ENCODE results near the gene C1QL3. TPM values are rescaled to one million over a fixed set of nuclear protein-coding genes. Genes with fewer than 3 reads are reported as not detected.

The C1QL3 gene
- total and polyA plus RNA-seq, 2 of the 4 experiments (the other 2 are of a cell fraction), result not detected

DNA sequence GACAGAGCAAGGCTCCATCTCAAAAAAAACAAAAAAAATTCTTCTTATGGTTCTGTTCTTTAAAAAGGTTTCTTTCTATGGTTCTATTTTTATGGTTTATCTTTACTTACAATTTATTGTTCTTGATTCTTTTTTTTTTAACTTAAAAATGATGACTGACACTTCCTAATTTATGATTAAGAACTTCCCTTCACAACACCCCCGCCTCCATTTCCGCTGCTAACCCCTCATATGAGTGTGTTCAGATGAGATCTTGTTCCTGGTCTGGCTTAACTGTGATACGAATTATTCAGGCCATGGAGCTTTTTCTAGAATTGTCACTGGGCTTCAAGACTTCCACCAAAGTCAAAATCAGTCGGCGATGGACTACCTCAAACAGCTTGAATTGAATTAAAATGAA lies 50.9 kb downstream of the C1QL3 start:
- Histone ChIP-seq H3K4ac (ENCODE audit: low read depth, low read length) (no peak overlapping the region), H3K9me3 (ENCODE audit: control insufficient read depth, insufficient read depth, low read length) (no peaks in the 10 kb centered on the region), H3K9ac (ENCODE audit: low read depth, low read length) (no peak overlapping the region), H3K4me3 (ENCODE audit: insufficient read depth, low read depth, low read length) (no peak overlapping the region), H3K4me1 (ENCODE audit: control insufficient read depth, insufficient read depth, low read length) (no peaks in the 10 kb centered on the region), H4K5ac (ENCODE audit: low read depth, low read length) (no peak overlapping the region), H3K14ac (replicated peaks; ENCODE audit: low read depth, low read length) (no peak overlapping the region), H2AK9ac (replicated peaks; ENCODE audit: low read depth, low read length, poor library complexity) (no peak overlapping the region), H3K23ac (ENCODE audit: low read depth, low read length) (no peak overlapping the region), H3K79me1 (ENCODE audit: low read depth in 1 of 2, low read length in 2 of 2) (no peaks in the 10 kb centered on the region), H4K20me1 (ENCODE audit: insufficient read depth, low read length) (no peaks in the 10 kb centered on the region), H2BK20ac (ENCODE audit: low read depth, low read length) (no peak overlapping the region), H2AK5ac (ENCODE audit: low read depth, low read length) (no peak overlapping the region), H2BK15ac (ENCODE audit: low read depth, low read length) (no peak overlapping the region), H4K8ac (ENCODE audit: low read depth in 2 of 2, low read length in 2 of 2) (no peak overlapping the region), H3K36me3 (ENCODE audit: control insufficient read depth, insufficient read depth, low read length) (no peaks in the 10 kb centered on the region), H3K18ac (ENCODE audit: low read depth, low read length) (no peak overlapping the region), H2BK120ac (ENCODE audit: low read depth, low read length) (no peak overlapping the region), H3K9me1 (ENCODE audit: insufficient read depth, low read length) (no peaks in the 10 kb centered on the region), H3K27ac (ENCODE audit: insufficient read depth, low read length) (no peak overlapping the region), H3K4me2 (ENCODE audit: low read depth, low read length) (no peak overlapping the region), H2BK5ac (ENCODE audit: low read depth, low read length, poor library complexity, severe bottlenecking) (no peak overlapping the region), H3K56ac (ENCODE audit: extremely low read depth, insufficient read depth, low read length) (no peak overlapping the region), H3K27me3 (ENCODE audit: control insufficient read depth, insufficient read depth, low read length) (no peaks in the 10 kb centered on the region), H2AFZ (replicated peaks; ENCODE audit: low read length, poor library complexity) (no peak overlapping the region), H4K91ac (ENCODE audit: insufficient read depth, low read depth, low read length) (no peak overlapping the region)
- intact Hi-C loops (cut with micrococcal nuclease), result no loop called here
- DNase-seq (no peak), ATAC-seq (ENCODE audit: low read depth) (no peak)
- POLR2A ChIA-PET (ENCODE audit: unreplicated experiment), result no interaction called here
- CTCF ChIA-PET, result no interaction called here
- WGBS, 2 experiments (ENCODE audit: extremely low coverage in 2 of 2, insufficient read length in 1 of 2), result 50% methylated on average over 1 of the region's 5 CpGs; no CpG with 5 or more reads in 1 of the 2 experiments
- no TSS peak for BruUV-seq (replicated peaks)
- in situ Hi-C loops (cut with MboI; ENCODE audit: low sequenced_read_pairs), result no loop called here
- dilution Hi-C loops (cut with HindIII; ENCODE audit: low sequenced_read_pairs, unreplicated experiment), result no loop called here
- TF ChIP-seq CEBPB (IDR thresholded peaks at IDR 0.05; ENCODE audit: low read depth, low read length) (no peak), MXI1 (IDR thresholded peaks at IDR 0.05; ENCODE audit: borderline replicate concordance, low read depth, low read length) (no peak), SMC3 (IDR thresholded peaks at IDR 0.05; ENCODE audit: low read depth, low read length) (no peak), NFE2L2 (IDR thresholded peaks at IDR 0.05; ENCODE audit: low read depth, low read length) (no peak), RAD21 (IDR thresholded peaks at IDR 0.05; ENCODE audit: low read length) (no peak), MAZ (IDR thresholded peaks at IDR 0.05; ENCODE audit: borderline replicate concordance, low read depth, low read length) (no peak), MAFK (IDR thresholded peaks at IDR 0.05; ENCODE audit: low read depth, low read length) (no peak), RFX5 (IDR thresholded peaks at IDR 0.05; ENCODE audit: low read depth, low read length) (no peak), FOS (IDR thresholded peaks at IDR 0.05; ENCODE audit: low read depth, low read length) (no peak), CHD1 (IDR thresholded peaks at IDR 0.05; ENCODE audit: low read depth, low read length) (no peak), RCOR1 (IDR thresholded peaks at IDR 0.05; ENCODE audit: insufficient replicate concordance, low read length) (no peak), POLR2A (IDR thresholded peaks at IDR 0.05; ENCODE audit: low read depth, low read length) (no peak)
- TF ChIP-seq, protein P1, sequence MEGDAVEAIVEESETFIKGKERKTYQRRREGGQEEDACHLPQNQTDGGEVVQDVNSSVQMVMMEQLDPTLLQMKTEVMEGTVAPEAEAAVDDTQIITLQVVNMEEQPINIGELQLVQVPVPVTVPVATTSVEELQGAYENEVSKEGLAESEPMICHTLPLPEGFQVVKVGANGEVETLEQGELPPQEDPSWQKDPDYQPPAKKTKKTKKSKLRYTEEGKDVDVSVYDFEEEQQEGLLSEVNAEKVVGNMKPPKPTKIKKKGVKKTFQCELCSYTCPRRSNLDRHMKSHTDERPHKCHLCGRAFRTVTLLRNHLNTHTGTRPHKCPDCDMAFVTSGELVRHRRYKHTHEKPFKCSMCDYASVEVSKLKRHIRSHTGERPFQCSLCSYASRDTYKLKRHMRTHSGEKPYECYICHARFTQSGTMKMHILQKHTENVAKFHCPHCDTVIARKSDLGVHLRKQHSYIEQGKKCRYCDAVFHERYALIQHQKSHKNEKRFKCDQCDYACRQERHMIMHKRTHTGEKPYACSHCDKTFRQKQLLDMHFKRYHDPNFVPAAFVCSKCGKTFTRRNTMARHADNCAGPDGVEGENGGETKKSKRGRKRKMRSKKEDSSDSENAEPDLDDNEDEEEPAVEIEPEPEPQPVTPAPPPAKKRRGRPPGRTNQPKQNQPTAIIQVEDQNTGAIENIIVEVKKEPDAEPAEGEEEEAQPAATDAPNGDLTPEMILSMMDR (conservative IDR thresholded peaks at IDR 0.05; ENCODE audit: low read depth, low read length), result no peak
- TF ChIP-seq, protein P2, sequence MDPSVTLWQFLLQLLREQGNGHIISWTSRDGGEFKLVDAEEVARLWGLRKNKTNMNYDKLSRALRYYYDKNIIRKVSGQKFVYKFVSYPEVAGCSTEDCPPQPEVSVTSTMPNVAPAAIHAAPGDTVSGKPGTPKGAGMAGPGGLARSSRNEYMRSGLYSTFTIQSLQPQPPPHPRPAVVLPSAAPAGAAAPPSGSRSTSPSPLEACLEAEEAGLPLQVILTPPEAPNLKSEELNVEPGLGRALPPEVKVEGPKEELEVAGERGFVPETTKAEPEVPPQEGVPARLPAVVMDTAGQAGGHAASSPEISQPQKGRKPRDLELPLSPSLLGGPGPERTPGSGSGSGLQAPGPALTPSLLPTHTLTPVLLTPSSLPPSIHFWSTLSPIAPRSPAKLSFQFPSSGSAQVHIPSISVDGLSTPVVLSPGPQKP (IDR thresholded peaks at IDR 0.05; ENCODE audit: borderline replicate concordance, low read depth, low read length), result no peak
